Activated CD4-positive, alpha-beta memory T cell treated with anti-CD3 and anti-CD28 coated beads for 36 hours (primary cell): Measurements from ENCODE around the gene AVL9. TPM values are rescaled to one million over a fixed set of nuclear protein-coding genes. Genes with fewer than 3 reads are reported as not detected.

Experiments
- CTCF ChIA-PET: fragments of 350-600 bp; sonication (Branson Sonifier 250); formaldehyde crosslinking; loops from one replicate; lab custom pipeline; 2021; ENCODE audit warnings: antibody characterized with exemption, inconsistent platforms; lab: Charles Lee
- POLR2A ChIA-PET: fragments of 350-600 bp; sonication (Branson Sonifier 250); formaldehyde crosslinking; loops from one replicate; lab custom pipeline; 2021; ENCODE audit warnings: antibody characterized with exemption; lab: Charles Lee
- DNase-seq: peaks from one replicate; pipeline ENCODE4 v3.0.0-alpha.2; 2020
- H3K27ac Mint-ChIP-seq: one replicate; pipeline ENCODE4 v1.8.0; 2021; ENCODE audit warnings: mixed read lengths
- H3K27me3 Mint-ChIP-seq: one replicate; pipeline ENCODE4 v1.8.0; 2021; ENCODE audit warnings: mixed read lengths
- H3K36me3 Mint-ChIP-seq: one replicate; pipeline ENCODE4 v1.8.0; 2021; ENCODE audit warnings: mixed read lengths
- H3K4me1 Mint-ChIP-seq: one replicate; pipeline ENCODE4 v1.8.0; 2021; ENCODE audit warnings: low read depth, mixed read lengths
- H3K4me3 Mint-ChIP-seq: one replicate; pipeline ENCODE4 v1.8.0; 2021; ENCODE audit warnings: mild to moderate bottlenecking, mixed read lengths
- H3K9me3 Mint-ChIP-seq: one replicate; pipeline ENCODE4 v1.8.0; 2021; ENCODE audit warnings: mixed read lengths
- intact Hi-C: fragments of 100-400 bp; cut with micrococcal nuclease; formaldehyde crosslinking; loops from one replicate; pipeline ENCODE4 v1.15.1; 2023
- total RNA-seq, 2 experiments: library from RNA; stranded (reverse); gene quantifications; one replicate each; pipeline ENCODE4 v1.2.3, GENCODE V29; 2021

Gene AVL9
- total RNA-seq, 2 experiments from 2014 or later: 39.6 to 44.2 TPM

DNA sequence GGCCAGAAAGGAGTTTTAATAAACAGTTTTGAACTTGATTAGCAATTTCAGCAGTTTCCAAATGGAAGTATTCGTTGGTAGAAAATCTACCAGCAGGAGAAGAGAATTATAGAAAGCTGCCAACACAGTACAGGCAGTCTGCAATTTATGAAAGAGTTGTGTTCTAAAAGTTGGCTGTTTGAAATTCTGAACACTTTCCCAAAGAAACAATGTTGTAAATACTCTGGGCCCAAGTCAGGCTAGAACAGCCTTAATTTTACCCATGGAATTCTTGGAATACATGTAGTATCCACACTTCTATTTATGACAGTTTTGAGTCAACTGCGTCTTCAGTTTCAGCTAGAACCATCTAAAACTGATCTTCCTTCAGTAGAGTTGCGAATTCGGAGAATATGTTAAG is 42.5 kb downstream of the AVL9 start:
- Mint-ChIP-seq H3K27me3 (no peaks in the 10 kb centered on the region), H3K4me3 (no peak overlapping the region), H3K36me3 (peaks cover 2% of the 10 kb centered on the region), H3K4me1 (peaks cover 28% of the 10 kb centered on the region), H3K9me3 (no peaks in the 10 kb centered on the region), H3K27ac (no peak overlapping the region)
- ChIA-PET POLR2A (no interaction called here), CTCF (no interaction called here)
- DNase-seq: no peak
- intact Hi-C loops: no loop called here

- Mint-ChIP-seq H3K36me3 (peaks cover 5% of the 10 kb centered on the region), H3K4me3 (no peak overlapping the region), H3K4me1 (peaks cover 34% of the 10 kb centered on the region), H3K27me3 (no peaks in the 10 kb centered on the region), H3K27ac (no peak overlapping the region), H3K9me3 (no peaks in the 10 kb centered on the region)
- intact Hi-C loops: no loop called here
- CTCF ChIA-PET: no interaction called here
- POLR2A ChIA-PET: interaction anchor here (1.2 kb wide), 1 partner anchor 44 kb away, joined by 4 read pairs; the partner anchor contains the start of gene AVL9
- no peak for DNase-seq
Observed at GRCh38 chr7:32539366-32539765, 44.1 kb downstream of the AVL9 start.

DNA sequence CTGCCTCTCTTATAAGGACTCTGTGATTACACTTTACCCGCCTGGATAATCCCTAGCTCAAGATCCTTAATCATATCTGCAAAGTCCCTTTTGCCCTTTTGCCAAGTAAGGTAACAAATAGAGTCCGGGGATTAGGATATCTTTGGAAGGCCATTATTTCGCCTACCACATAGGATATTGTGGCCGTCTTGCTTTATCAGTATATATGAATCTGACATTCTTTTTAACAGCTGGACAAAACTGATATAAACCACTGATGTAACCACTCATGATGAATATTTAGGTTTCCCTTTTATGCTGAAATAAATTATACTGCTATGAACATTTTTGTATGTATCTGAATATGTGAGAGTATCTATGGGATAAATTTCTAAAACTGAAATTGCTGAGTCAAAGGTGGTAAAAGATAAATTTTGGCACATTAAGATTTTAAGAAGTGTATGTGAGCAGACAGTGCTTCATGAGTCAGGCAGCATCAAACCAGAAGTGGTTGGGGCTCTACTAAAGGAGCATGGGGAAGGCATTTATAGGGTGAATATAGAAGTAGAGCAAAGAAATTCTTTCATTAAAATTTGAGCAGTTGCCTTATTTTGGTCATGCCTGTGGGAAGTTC is 44.7 kb downstream of the AVL9 start:
- no peaks in the 10 kb centered on the region for H3K27me3 Mint-ChIP-seq
- DNase-seq: peak; percentile 20
- POLR2A ChIA-PET: interaction anchor here (1.2 kb wide), 1 partner anchor 44 kb away, joined by 4 read pairs; the partner anchor contains the start of gene AVL9
- H3K27ac Mint-ChIP-seq: peak overlapping the region; percentile 0
- H3K36me3 Mint-ChIP-seq: peaks cover 5% of the 10 kb centered on the region
- intact Hi-C loops: loop anchor here (1.0 to 5.0 kb wide), 2 partner anchors 34 to 48 kb away; partner anchors contain the start of gene LSM5
- H3K9me3 Mint-ChIP-seq: no peaks in the 10 kb centered on the region
- H3K4me1 Mint-ChIP-seq: peaks cover 34% of the 10 kb centered on the region
- CTCF ChIA-PET: no interaction called here
- H3K4me3 Mint-ChIP-seq: no peak overlapping the region

- Mint-ChIP-seq H3K4me3 (no peak overlapping the region), H3K9me3 (no peaks in the 10 kb centered on the region), H3K4me1 (peaks cover 17% of the 10 kb centered on the region), H3K36me3 (peaks cover 9% of the 10 kb centered on the region), H3K27me3 (no peaks in the 10 kb centered on the region), H3K27ac (no peak overlapping the region)
- no peak for DNase-seq
- POLR2A ChIA-PET: no interaction called here
- CTCF ChIA-PET: no interaction called here
- intact Hi-C loops: loop anchor here (5.0 kb wide), 1 partner anchor 50 kb away; the partner anchor contains the start of gene LSM5
Observed at GRCh38 chr7:32542595-32542994, 47.3 kb downstream of the AVL9 start.

DNA sequence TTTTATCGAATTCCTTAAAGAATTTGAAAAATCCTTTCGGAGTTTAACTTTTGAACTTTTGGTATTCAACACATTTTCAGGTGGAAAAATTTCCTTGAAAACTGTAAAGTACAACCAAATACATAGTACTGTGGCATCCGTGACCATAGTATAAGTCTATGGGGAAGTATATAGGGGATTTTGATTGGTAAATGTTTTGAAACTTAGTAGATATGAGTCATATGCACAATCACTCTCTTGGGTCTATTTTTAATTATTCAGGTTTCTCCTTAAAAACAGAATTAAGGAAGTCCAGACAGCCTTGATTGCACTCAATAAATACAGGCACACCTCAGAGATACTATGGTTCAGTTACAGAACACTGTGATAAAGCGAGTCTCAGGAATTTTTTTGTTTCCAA is 64.2 kb downstream of the AVL9 start:
- Mint-ChIP-seq H3K4me3 (no peak overlapping the region), H3K36me3 (peaks cover 32% of the 10 kb centered on the region), H3K4me1 (peaks cover 16% of the 10 kb centered on the region), H3K27ac (no peak overlapping the region), H3K27me3 (no peaks in the 10 kb centered on the region), H3K9me3 (no peaks in the 10 kb centered on the region)
- intact Hi-C loops: no loop called here
- ChIA-PET POLR2A (no interaction called here), CTCF (no interaction called here)
- no peak for DNase-seq

GRCh38 chr7:32560075-32560474 is 64.8 kb downstream of the AVL9 start:
- no peak overlapping the region for H3K27ac Mint-ChIP-seq
- peaks cover 16% of the 10 kb centered on the region for H3K4me1 Mint-ChIP-seq
- no peaks in the 10 kb centered on the region for H3K9me3 Mint-ChIP-seq
- H3K27me3 Mint-ChIP-seq: no peaks in the 10 kb centered on the region
- ChIA-PET POLR2A (no interaction called here), CTCF (interaction anchor here (1.5 kb wide), 1 partner anchor 21 kb away, joined by 3 read pairs; no protein-coding TSS in a partner anchor)
- peaks cover 30% of the 10 kb centered on the region for H3K36me3 Mint-ChIP-seq
- no peak overlapping the region for H3K4me3 Mint-ChIP-seq
- intact Hi-C loops: loop anchor here (5.0 kb wide), 1 partner anchor 63 kb away; the partner anchor contains the start of gene AVL9
- DNase-seq: no peak

DNA sequence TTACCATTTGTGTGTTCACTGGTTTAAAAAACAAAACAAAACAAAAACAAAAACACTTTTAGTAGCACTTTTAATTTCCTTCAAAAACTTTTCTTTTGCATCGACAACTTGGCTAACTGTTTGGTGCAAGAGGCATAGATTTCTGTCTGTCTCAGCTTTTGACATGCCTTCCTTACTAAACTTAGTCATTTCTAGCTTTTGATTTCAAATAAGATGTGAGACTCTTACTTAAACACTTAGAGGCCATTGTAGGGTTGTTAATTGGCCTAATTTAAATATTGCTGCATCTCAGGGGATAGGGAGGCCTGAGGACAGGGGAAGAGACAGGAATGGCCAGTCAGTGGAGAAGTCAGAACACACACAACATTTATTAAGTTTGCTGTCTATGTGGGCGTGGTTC is 66.3 kb downstream of the AVL9 start:
- no peaks in the 10 kb centered on the region for H3K27me3 Mint-ChIP-seq
- intact Hi-C loops: loop anchor here (5.0 kb wide), 1 partner anchor 64 kb away; the partner anchor contains the start of gene AVL9
- peak overlapping the region; percentile 52 for H3K27ac Mint-ChIP-seq
- CTCF ChIA-PET: interaction anchor here (1.1 to 1.5 kb wide), 2 partner anchors 20 to 71 kb away, joined by 3 to 5 read pairs; partner anchors contain the start of gene LSM5
- no peak for DNase-seq
- peaks cover 26% of the 10 kb centered on the region for H3K36me3 Mint-ChIP-seq
- H3K9me3 Mint-ChIP-seq: no peaks in the 10 kb centered on the region
- peaks cover 16% of the 10 kb centered on the region for H3K4me1 Mint-ChIP-seq
- no peak overlapping the region for H3K4me3 Mint-ChIP-seq
- POLR2A ChIA-PET: no interaction called here

DNA sequence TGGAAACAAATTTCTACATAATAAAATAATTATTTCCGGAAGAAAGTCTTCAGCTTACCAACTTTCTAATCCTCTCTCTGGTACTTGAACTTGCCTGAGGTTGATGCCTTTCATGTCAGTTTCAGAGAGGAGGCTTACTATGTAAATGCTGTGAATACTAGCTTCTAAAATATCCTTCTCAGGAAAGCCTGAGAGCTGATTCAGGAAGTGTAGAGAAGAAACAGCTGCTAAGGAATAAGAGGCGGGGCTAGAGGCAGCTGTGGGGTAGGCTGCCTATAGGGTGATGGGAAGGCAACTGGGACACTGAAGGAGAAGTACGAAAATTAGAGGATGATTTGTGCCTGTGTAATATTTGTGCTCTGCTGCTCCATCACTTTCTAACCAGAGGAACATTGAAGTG is 69.3 kb downstream of the AVL9 start:
- no peaks in the 10 kb centered on the region for H3K27me3 Mint-ChIP-seq
- no peak for DNase-seq
- ChIA-PET POLR2A (interaction anchor here (1.5 kb wide), 1 partner anchor 10 kb away, joined by 3 read pairs; no protein-coding TSS in a partner anchor), CTCF (no interaction called here)
- H3K9me3 Mint-ChIP-seq: no peaks in the 10 kb centered on the region
- H3K27ac Mint-ChIP-seq: no peak overlapping the region
- H3K4me3 Mint-ChIP-seq: no peak overlapping the region
- H3K36me3 Mint-ChIP-seq: peaks cover 16% of the 10 kb centered on the region
- H3K4me1 Mint-ChIP-seq: peaks cover 14% of the 10 kb centered on the region
- intact Hi-C loops: loop anchor here (5.0 kb wide), 1 partner anchor 67 kb away; the partner anchor contains the start of gene AVL9

DNA sequence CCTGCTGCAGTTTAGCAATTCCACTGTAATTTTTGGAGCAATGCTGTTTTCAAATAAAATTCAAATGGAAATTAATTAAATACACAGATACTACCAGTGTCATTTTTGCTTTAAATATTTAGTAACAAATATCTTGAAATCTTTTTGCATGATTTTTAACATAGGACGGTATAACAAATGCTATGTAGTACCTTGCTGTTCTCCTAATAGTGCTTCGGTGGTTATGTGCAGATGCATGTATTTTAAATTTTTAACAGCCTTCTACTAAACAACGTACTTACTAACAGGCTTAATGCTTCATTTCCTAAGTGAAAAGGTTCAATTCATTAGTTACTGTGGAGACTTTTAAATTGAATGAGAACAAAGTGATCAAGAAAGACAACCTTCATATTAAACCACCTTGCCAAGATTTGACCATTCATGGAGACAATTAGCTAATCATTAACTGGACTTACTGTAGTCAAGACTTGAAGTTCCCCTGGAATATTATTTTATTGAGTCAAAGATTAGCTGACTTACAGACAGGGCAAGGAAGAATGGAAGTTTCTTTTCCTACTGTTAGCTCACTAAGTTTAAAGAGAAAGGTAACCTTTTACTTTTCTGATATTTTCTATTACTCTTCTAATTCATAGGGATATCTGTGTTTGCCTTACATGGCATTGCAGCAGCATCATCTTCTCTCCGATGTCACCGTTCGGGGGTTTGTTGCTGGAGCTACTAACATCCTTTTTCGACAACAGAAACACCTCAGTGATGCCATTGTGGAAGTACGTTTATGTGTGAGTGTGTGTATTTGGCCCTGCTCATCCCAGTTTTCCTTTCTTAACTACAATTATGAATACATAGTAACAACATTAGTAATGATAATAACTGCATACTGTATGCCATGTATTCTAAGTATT is 74.3 kb downstream of the AVL9 start:
- Mint-ChIP-seq H3K4me1 (no peaks in the 10 kb centered on the region), H3K27me3 (no peaks in the 10 kb centered on the region), H3K36me3 (peaks cover 11% of the 10 kb centered on the region), H3K27ac (no peak overlapping the region), H3K4me3 (no peak overlapping the region), H3K9me3 (no peaks in the 10 kb centered on the region)
- POLR2A ChIA-PET: no interaction called here
- DNase-seq: no peak
- intact Hi-C loops: no loop called here
- CTCF ChIA-PET: no interaction called here

GRCh38 chr7:32573110-32573687 is 77.9 kb downstream of the AVL9 start:
- no peak for DNase-seq
- no peaks in the 10 kb centered on the region for H3K4me1 Mint-ChIP-seq
- H3K36me3 Mint-ChIP-seq: peaks cover 18% of the 10 kb centered on the region
- H3K27ac Mint-ChIP-seq: no peak overlapping the region
- no peak overlapping the region for H3K4me3 Mint-ChIP-seq
- ChIA-PET CTCF (no interaction called here), POLR2A (no interaction called here)
- no peaks in the 10 kb centered on the region for H3K9me3 Mint-ChIP-seq
- intact Hi-C loops: no loop called here
- H3K27me3 Mint-ChIP-seq: no peaks in the 10 kb centered on the region

DNA sequence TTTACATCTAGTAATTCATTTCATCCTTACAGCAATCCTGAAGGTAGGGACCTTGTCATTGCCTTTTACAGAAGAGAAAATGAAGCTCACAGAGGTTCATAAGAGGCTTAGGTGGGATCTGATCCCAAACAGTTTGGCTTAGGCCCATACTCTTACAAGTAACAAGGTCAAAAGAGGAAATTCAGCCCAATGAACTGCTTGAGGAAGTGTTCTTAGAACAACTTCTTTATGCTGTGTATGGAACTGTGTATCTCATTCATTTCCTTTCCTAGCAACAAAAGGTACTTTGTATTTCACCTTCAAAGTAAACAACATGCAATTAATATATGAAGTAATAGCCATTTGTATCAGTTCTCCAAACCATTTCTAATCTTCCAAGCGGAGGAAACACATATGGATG is 79.3 kb downstream of the AVL9 start:
- no peak overlapping the region for H3K27ac Mint-ChIP-seq
- POLR2A ChIA-PET: interaction anchor here (0.9 kb wide), 1 partner anchor 9 kb away, joined by 3 read pairs; no protein-coding TSS in a partner anchor

GRCh38 chr7:32577421-32577820 is 82.1 kb downstream of the AVL9 start:
- Mint-ChIP-seq H3K4me1 (no peaks in the 10 kb centered on the region), H3K4me3 (no peak overlapping the region), H3K9me3 (no peaks in the 10 kb centered on the region), H3K27ac (no peak overlapping the region), H3K27me3 (no peaks in the 10 kb centered on the region), H3K36me3 (peaks cover 30% of the 10 kb centered on the region)
- DNase-seq: no peak
- intact Hi-C loops: no loop called here
- POLR2A ChIA-PET: no interaction called here
- CTCF ChIA-PET: no interaction called here

More for the DNA sequence above, 79.3 kb downstream of the AVL9 start:
- no peaks in the 10 kb centered on the region for H3K9me3 Mint-ChIP-seq
- H3K4me1 Mint-ChIP-seq: no peaks in the 10 kb centered on the region
- intact Hi-C loops: no loop called here
- H3K4me3 Mint-ChIP-seq: no peak overlapping the region
- no peak for DNase-seq
- H3K36me3 Mint-ChIP-seq: peaks cover 23% of the 10 kb centered on the region
- no peaks in the 10 kb centered on the region for H3K27me3 Mint-ChIP-seq
- CTCF ChIA-PET: interaction anchor here (0.9 kb wide), 1 partner anchor 44 kb away, joined by 3 read pairs; no protein-coding TSS in a partner anchor
